OCI-LY1 (cell line): ENCODE data around the gene NMNAT1.

Source experiments
- H2AFZ ChIP-seq: fragments of 200-600 bp; sonication (generic), shearing (Covaris generic); 2 replicates; pipeline ENCODE4 v1.6.0; 2014; ENCODE audit warnings: antibody characterized with exemption, mild to moderate bottlenecking, low read length
- H3F3A ChIP-seq: fragments of 200-600 bp; sonication (generic), shearing (Covaris generic); 2 replicates; pipeline ENCODE4 v1.6.0; 2014; ENCODE audit warnings: mild to moderate bottlenecking, antibody characterized with exemption, low read length, moderate library complexity; ENCODE audit not compliant: insufficient read depth
- H3K27ac ChIP-seq: fragments of 200-600 bp; sonication (generic); 2 replicates; pipeline ENCODE4 v1.5.1; 2014; ENCODE audit warnings: low read length, mixed run types, mild to moderate bottlenecking, low read depth; ENCODE audit not compliant: poor library complexity, severe bottlenecking
- H3K27me3 ChIP-seq: fragments of 200-600 bp; sonication (generic); 2 replicates; pipeline ENCODE4 v1.6.0; 2014; ENCODE audit warnings: antibody characterized with exemption, mild to moderate bottlenecking, low read length, moderate library complexity; ENCODE audit not compliant: insufficient read depth
- H3K36me3 ChIP-seq: fragments of 200-600 bp; sonication (generic); 2 replicates; pipeline ENCODE4 v1.6.1; 2014; ENCODE audit warnings: mild to moderate bottlenecking, antibody characterized with exemption, low read length, moderate library complexity, mixed read lengths; ENCODE audit not compliant: insufficient read depth
- H3K4me1 ChIP-seq: fragments of 200-600 bp; sonication (generic); 2 replicates; pipeline ENCODE4 v1.5.1; 2014; ENCODE audit warnings: mild to moderate bottlenecking, low read length, moderate library complexity; ENCODE audit not compliant: insufficient read depth, severe bottlenecking
- H3K4me2 ChIP-seq: fragments of 200-600 bp; sonication (generic), shearing (Covaris generic); 2 replicates; pipeline ENCODE4 v1.6.1; 2014; ENCODE audit warnings: low read length
- H3K4me3 ChIP-seq: fragments of 200-600 bp; sonication (generic); 2 replicates; pipeline ENCODE4 v1.5.1; 2014; ENCODE audit warnings: low read length, low read depth, mild to moderate bottlenecking, mixed read lengths; ENCODE audit not compliant: poor library complexity, severe bottlenecking
- H3K79me2 ChIP-seq: fragments of 200-600 bp; shearing (Covaris generic); 2 replicates; pipeline ENCODE4 v1.6.1; 2016; ENCODE audit warnings: mixed run types, low read length, mixed read lengths; ENCODE audit not compliant: insufficient read depth
- H3K9ac ChIP-seq: fragments of 200-600 bp; sonication (generic), shearing (Covaris generic); 2 replicates; pipeline ENCODE4 v1.6.1; 2014; ENCODE audit warnings: mild to moderate bottlenecking, low read length, mixed read lengths
- H3K9me2 ChIP-seq: fragments of 200-600 bp; sonication (generic), shearing (Covaris generic); 2 replicates; pipeline ENCODE4 v1.6.1; 2014; ENCODE audit warnings: low read depth, mild to moderate bottlenecking, low read length, mixed read lengths
- H3K9me3 ChIP-seq: fragments of 200-600 bp; shearing (Covaris generic); 2 replicates; pipeline ENCODE4 v1.6.1; 2014; ENCODE audit warnings: low read length, mixed read lengths
- H4K20me1 ChIP-seq: fragments of 200-600 bp; sonication (generic), shearing (Covaris generic); 2 replicates; pipeline ENCODE4 v1.6.0; 2016; ENCODE audit warnings: mild to moderate bottlenecking, low read length; ENCODE audit not compliant: insufficient read depth
- EZH2 ChIP-seq: fragments of 200-600 bp; sonication (generic), shearing (Covaris generic); IDR thresholded peaks from 2 replicates; pipeline ENCODE4 v1.8.0; 2017; ENCODE audit warnings: borderline replicate concordance, mixed run types, mild to moderate bottlenecking, antibody characterized with exemption, low read length, moderate library complexity, mixed read lengths
- TF ChIP-seq, protein P1 (sequence below): fragments of 200-600 bp; sonication (generic), shearing (Covaris generic); IDR thresholded peaks from 2 replicates; pipeline ENCODE4 v1.5.1; 2017; ENCODE audit warnings: mild to moderate bottlenecking, antibody characterized with exemption, low read length, moderate library complexity, mixed read lengths

The NMNAT1 gene

GRCh38 chr1:9957726-9958125 lies 14.5 kb downstream of the NMNAT1 start:
- H3K9me3 ChIP-seq: no peaks in the 10 kb centered on the region
- no peak overlapping the region for H3K9ac ChIP-seq
- no peak overlapping the region for H3K27ac ChIP-seq
- no peak for TF ChIP-seq EZH2
- TF ChIP-seq, protein P1, sequence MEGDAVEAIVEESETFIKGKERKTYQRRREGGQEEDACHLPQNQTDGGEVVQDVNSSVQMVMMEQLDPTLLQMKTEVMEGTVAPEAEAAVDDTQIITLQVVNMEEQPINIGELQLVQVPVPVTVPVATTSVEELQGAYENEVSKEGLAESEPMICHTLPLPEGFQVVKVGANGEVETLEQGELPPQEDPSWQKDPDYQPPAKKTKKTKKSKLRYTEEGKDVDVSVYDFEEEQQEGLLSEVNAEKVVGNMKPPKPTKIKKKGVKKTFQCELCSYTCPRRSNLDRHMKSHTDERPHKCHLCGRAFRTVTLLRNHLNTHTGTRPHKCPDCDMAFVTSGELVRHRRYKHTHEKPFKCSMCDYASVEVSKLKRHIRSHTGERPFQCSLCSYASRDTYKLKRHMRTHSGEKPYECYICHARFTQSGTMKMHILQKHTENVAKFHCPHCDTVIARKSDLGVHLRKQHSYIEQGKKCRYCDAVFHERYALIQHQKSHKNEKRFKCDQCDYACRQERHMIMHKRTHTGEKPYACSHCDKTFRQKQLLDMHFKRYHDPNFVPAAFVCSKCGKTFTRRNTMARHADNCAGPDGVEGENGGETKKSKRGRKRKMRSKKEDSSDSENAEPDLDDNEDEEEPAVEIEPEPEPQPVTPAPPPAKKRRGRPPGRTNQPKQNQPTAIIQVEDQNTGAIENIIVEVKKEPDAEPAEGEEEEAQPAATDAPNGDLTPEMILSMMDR: no peak
- H3K27me3 ChIP-seq: no peaks in the 10 kb centered on the region
- H3K79me2 ChIP-seq: no peaks in the 10 kb centered on the region
- H2AFZ ChIP-seq: no peak overlapping the region
- peaks cover 16% of the 10 kb centered on the region for H3K4me1 ChIP-seq
- H3K9me2 ChIP-seq: no peaks in the 10 kb centered on the region
- no peaks in the 10 kb centered on the region; the same call in 1 of the 2 replicates for H3K36me3 ChIP-seq
- H3K4me2 ChIP-seq: no peak overlapping the region
- no peak overlapping the region for H3K4me3 ChIP-seq
- no peaks in the 10 kb centered on the region for H3F3A ChIP-seq
- no peaks in the 10 kb centered on the region for H4K20me1 ChIP-seq

DNA sequence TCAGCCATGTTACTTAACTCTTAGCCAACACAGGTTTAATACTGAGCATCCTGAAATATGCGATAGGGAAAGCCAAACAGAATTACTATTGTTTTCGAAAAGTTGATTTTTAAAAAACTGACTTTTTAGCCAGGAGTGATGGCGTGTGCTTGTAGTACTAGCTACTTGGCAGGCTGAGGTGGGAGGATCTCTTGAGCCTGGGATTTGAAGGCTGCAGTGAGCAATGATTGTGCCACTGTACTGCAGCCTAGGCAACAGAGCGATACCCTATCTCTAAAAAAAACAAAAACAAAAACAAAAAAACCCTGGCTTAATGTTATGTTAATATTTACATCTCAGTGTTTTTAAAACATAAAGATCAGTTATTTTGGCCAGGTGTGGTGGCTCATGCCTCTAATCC lies 16.7 kb downstream of the NMNAT1 start:
- Histone ChIP-seq H3K9me3 (no peaks in the 10 kb centered on the region), H3K36me3 (no peaks in the 10 kb centered on the region), H3K9ac (peak overlapping the region; percentile 41; the same call in 1 of the 2 replicates), H3K4me2 (no peak overlapping the region), H2AFZ (no peak overlapping the region), H3K79me2 (no peaks in the 10 kb centered on the region), H3K4me1 (peaks cover 16% of the 10 kb centered on the region), H3K27ac (no peak overlapping the region), H3K9me2 (no peaks in the 10 kb centered on the region), H3F3A (no peaks in the 10 kb centered on the region), H3K4me3 (no peak overlapping the region), H4K20me1 (no peaks in the 10 kb centered on the region), H3K27me3 (no peaks in the 10 kb centered on the region)
- TF ChIP-seq, protein P1: no peak
- no peak for TF ChIP-seq EZH2

DNA sequence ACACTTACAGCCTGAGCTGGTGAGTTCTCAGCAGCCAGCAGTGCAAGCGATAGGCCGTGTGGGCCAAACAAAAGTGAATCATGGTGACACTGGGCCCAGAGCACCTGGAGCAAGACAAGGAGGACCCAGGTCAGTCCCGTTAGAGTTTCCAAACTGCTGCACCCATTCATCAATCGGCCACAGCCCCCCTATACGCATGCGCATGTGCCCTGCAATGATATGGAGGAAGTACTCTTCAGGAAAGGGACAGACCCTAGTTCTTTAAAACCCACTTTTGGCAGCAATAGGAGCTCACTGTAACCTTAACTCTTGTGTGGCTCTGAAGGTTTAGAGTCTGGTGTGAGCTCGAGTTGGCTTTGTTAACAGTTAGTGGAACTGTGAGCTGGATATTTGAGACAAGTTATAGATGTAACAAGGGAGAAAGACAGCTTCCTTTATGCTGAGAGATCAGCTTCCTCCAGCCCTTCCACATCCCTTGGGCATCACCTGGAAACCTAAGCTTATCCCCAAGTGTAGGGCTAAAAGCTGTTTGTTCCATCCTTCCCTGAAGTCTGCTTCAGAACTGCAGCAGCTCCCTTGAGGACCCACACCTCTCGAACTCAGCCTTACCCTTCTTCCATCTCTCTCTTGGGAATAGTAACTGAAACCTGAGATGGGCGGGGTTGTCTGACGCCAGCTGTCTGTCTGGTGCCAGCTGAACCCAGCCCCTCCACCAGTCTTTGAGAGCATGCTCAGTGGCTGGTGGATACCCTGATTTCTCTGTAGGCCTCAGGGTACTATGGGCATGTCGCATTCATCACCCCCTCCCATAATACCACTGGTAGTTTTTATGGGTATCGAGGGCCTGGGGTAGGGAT lies 17.7 kb downstream of the NMNAT1 start:
- Histone ChIP-seq H3K79me2 (no peaks in the 10 kb centered on the region), H2AFZ (0 out of 2 replicates have a peak overlapping the region, but pooled peaks have one; percentile 51), H3K9me2 (no peaks in the 10 kb centered on the region), H3K4me1 (peaks cover 16% of the 10 kb centered on the region), H3K9ac (peak overlapping the region; percentile 41; the same call in 1 of the 2 replicates), H3K4me3 (peak overlapping the region; percentile 44), H3K36me3 (no peaks in the 10 kb centered on the region), H3K27me3 (no peaks in the 10 kb centered on the region), H3K4me2 (peak overlapping the region; percentile 65), H3K9me3 (no peaks in the 10 kb centered on the region), H3K27ac (peak overlapping the region; percentile 78), H4K20me1 (no peaks in the 10 kb centered on the region), H3F3A (no peaks in the 10 kb centered on the region)
- TF ChIP-seq EZH2: no peak
- TF ChIP-seq, protein P1: no peak
